ENCODE measurements around the gene ILF3. TPM values are rescaled to one million over a fixed set of nuclear protein-coding genes. Genes with fewer than 3 reads are reported as not detected.

The ILF3 gene
- total RNA-seq, 2 donors from 2014 or later = 112 to 192 TPM

- Histone ChIP-seq H3K27ac (peak overlapping the region; percentile 27 to 50), H3K36me3 (no peaks in the 10 kb centered on the region), H3K4me1 (replicated peaks) (no peaks in the 10 kb centered on the region), H3K9me3 (no peaks in the 10 kb centered on the region), H3K4me3 (peak overlapping the region in 1 of 2 donors; percentile 9), H3K27me3 (replicated peaks; ENCODE audit: insufficient read depth) (no peaks in the 10 kb centered on the region)
- TF ChIP-seq POLR2A (IDR thresholded peaks at IDR 0.05) (no peak), POLR2AphosphoS5 (IDR thresholded peaks at IDR 0.05) (peak; percentile 87), CTCF (IDR thresholded peaks at IDR 0.05) (no peak)
- 59% methylated on average over 15 of the region's 15 CpGs for WGBS
- peak; percentile 70 for DNase-seq (ENCODE audit: low spot score)
- intact Hi-C loops (cut with DNase I) = no loop called here
Measured at GRCh38 chr19:10617409-10618121, 36.6 kb upstream of the ILF3 start.

- intact Hi-C loops (cut with DNase I) = no loop called here
- Histone ChIP-seq H3K36me3 (no peaks in the 10 kb centered on the region), H3K4me1 (replicated peaks) (no peaks in the 10 kb centered on the region), H3K9me3 (no peaks in the 10 kb centered on the region), H3K4me3 (no peak overlapping the region), H3K27ac (no peak overlapping the region), H3K27me3 (replicated peaks; ENCODE audit: insufficient read depth) (no peaks in the 10 kb centered on the region)
- DNase-seq (ENCODE audit: low spot score) = no peak
- WGBS = 93% methylated on average over 8 of the region's 8 CpGs
- TF ChIP-seq POLR2AphosphoS5 (IDR thresholded peaks at IDR 0.05) (no peak), CTCF (IDR thresholded peaks at IDR 0.05) (no peak), POLR2A (IDR thresholded peaks at IDR 0.05) (no peak)
Measured at GRCh38 chr19:10618846-10619245, 35.3 kb upstream of the ILF3 start.

GRCh38 chr19:10620786-10621185 is 33.4 kb upstream of the ILF3 start:
- DNase-seq (ENCODE audit: low spot score) = no peak
- no peak overlapping the region for H3K4me3 ChIP-seq
- TF ChIP-seq POLR2AphosphoS5 (IDR thresholded peaks at IDR 0.05) = no peak
- TF ChIP-seq CTCF (IDR thresholded peaks at IDR 0.05) = no peak
- no peak for TF ChIP-seq POLR2A (IDR thresholded peaks at IDR 0.05)
- H3K4me1 ChIP-seq (replicated peaks) = no peaks in the 10 kb centered on the region
- H3K27ac ChIP-seq = no peak overlapping the region
- no peaks in the 10 kb centered on the region for H3K36me3 ChIP-seq
- no peaks in the 10 kb centered on the region for H3K27me3 ChIP-seq (replicated peaks; ENCODE audit: insufficient read depth)
- intact Hi-C loops (cut with DNase I) = no loop called here
- 97% methylated on average over 4 of the region's 4 CpGs for WGBS
- no peaks in the 10 kb centered on the region for H3K9me3 ChIP-seq

- WGBS = 96% methylated on average over 8 of the region's 8 CpGs
Measured at GRCh38 chr19:10621966-10622365, 32.2 kb upstream of the ILF3 start.

More at GRCh38 chr19:10621966-10622365, 32.2 kb upstream of the ILF3 start:
- Histone ChIP-seq H3K36me3 (no peaks in the 10 kb centered on the region), H3K27me3 (replicated peaks; ENCODE audit: insufficient read depth) (no peaks in the 10 kb centered on the region), H3K9me3 (no peaks in the 10 kb centered on the region), H3K4me1 (replicated peaks) (no peaks in the 10 kb centered on the region), H3K4me3 (no peak overlapping the region), H3K27ac (no peak overlapping the region)
- intact Hi-C loops (cut with DNase I) = no loop called here
- no peak for DNase-seq (ENCODE audit: low spot score)
- TF ChIP-seq POLR2A (IDR thresholded peaks at IDR 0.05) (no peak), POLR2AphosphoS5 (IDR thresholded peaks at IDR 0.05) (no peak), CTCF (IDR thresholded peaks at IDR 0.05) (no peak)
